ENCODE results near the gene PTPN4.

DNA sequence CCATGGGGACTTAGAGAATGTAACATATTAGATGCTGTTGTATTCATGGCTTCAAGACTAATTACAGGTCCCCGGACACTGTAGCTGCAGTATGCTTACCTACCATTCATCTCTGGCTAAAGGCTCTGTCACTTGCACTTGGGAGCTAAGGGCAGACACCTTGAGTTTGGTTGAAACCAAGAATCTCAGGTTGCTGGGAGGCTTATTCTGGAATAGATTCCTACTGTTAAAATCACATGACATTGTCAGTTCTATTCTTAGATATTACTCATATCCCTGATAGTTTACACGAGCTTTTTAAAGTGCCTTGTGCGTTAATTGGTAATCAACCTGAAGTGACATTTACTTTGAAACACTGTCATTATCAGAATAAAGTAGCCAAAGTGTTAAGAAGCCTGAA lies 180.2 kb downstream of the PTPN4 start:
- TF ChIP-seq, protein P1, sequence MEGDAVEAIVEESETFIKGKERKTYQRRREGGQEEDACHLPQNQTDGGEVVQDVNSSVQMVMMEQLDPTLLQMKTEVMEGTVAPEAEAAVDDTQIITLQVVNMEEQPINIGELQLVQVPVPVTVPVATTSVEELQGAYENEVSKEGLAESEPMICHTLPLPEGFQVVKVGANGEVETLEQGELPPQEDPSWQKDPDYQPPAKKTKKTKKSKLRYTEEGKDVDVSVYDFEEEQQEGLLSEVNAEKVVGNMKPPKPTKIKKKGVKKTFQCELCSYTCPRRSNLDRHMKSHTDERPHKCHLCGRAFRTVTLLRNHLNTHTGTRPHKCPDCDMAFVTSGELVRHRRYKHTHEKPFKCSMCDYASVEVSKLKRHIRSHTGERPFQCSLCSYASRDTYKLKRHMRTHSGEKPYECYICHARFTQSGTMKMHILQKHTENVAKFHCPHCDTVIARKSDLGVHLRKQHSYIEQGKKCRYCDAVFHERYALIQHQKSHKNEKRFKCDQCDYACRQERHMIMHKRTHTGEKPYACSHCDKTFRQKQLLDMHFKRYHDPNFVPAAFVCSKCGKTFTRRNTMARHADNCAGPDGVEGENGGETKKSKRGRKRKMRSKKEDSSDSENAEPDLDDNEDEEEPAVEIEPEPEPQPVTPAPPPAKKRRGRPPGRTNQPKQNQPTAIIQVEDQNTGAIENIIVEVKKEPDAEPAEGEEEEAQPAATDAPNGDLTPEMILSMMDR (conservative IDR thresholded peaks at IDR 0.05): no peak
- TF ChIP-seq ZFX (IDR thresholded peaks at IDR 0.05): no peak
